Measurements from ENCODE around the gene ARFGEF3.

The ARFGEF3 gene

GRCh38 chr6:138336221-138336620 lies 174.5 kb downstream of the ARFGEF3 start:
- no peak for TF ChIP-seq CTCF (IDR thresholded peaks at IDR 0.05; ENCODE audit: low read depth, low read length, missing control alignments)
- H3K4me3 ChIP-seq (replicated peaks; ENCODE audit: low read depth, low read length) = no peak overlapping the region
- DNase-seq (ENCODE audit: extremely low read depth, low read depth) = no peak

GRCh38 chr6:138337076-138337475 lies 175.3 kb downstream of the ARFGEF3 start:
- no peak for TF ChIP-seq CTCF (IDR thresholded peaks at IDR 0.05; ENCODE audit: low read depth, low read length, missing control alignments)
- no peak for DNase-seq (ENCODE audit: extremely low read depth, low read depth)

GRCh38 chr6:138339024-138339423 lies 177.3 kb downstream of the ARFGEF3 start:
- no peak for TF ChIP-seq CTCF (IDR thresholded peaks at IDR 0.05; ENCODE audit: low read depth, low read length, missing control alignments)
- no peak overlapping the region for H3K4me3 ChIP-seq (replicated peaks; ENCODE audit: low read depth, low read length)
- no peak for DNase-seq (ENCODE audit: extremely low read depth, low read depth)

More at GRCh38 chr6:138337076-138337475, 175.3 kb downstream of the ARFGEF3 start:
- no peak overlapping the region for H3K4me3 ChIP-seq (replicated peaks; ENCODE audit: low read depth, low read length)

- DNase-seq (ENCODE audit: extremely low read depth, low read depth) = no peak
- no peak overlapping the region for H3K4me3 ChIP-seq (replicated peaks; ENCODE audit: low read depth, low read length)
- no peak for TF ChIP-seq CTCF (IDR thresholded peaks at IDR 0.05; ENCODE audit: low read depth, low read length, missing control alignments)
These were observed 179.4 kb downstream of the ARFGEF3 start for GRCh38 chr6:138341176-138341575.

GRCh38 chr6:138343112-138343511 lies 181.4 kb downstream of the ARFGEF3 start:
- DNase-seq (ENCODE audit: extremely low read depth, low read depth) = no peak
- H3K4me3 ChIP-seq (replicated peaks; ENCODE audit: low read depth, low read length) = no peak overlapping the region
- TF ChIP-seq CTCF (IDR thresholded peaks at IDR 0.05; ENCODE audit: low read depth, low read length, missing control alignments) = no peak

GRCh38 chr6:138345565-138346285 lies 184.0 kb downstream of the ARFGEF3 start:
- H3K4me3 ChIP-seq (replicated peaks; ENCODE audit: low read depth, low read length) = no peak overlapping the region
- no peak for TF ChIP-seq CTCF (IDR thresholded peaks at IDR 0.05; ENCODE audit: low read depth, low read length, missing control alignments)
- no peak for DNase-seq (ENCODE audit: extremely low read depth, low read depth)
